ENCODE measurements around the gene RHBDD1.

DNA sequence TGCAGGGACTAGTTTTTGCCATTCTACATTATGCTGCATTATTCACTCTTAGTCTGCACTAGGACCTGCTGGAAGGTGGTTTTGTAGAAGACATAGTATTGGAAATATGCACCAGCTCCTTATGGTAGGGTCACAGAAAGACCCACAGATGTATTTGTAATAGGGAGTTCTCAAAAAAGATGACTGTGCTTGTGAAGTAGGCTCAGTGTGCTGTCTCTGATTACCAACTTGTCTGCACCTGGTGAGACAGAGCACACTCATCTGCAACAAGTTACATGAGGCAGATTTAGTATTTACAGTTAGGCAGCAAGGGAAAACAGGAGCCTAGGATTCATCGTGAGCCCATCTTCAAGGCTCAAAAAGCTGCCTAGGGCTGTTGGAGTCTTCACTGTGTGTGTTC, 29.4 kb downstream of the RHBDD1 start:
- TF ChIP-seq POLR2A (IDR thresholded peaks at IDR 0.05; ENCODE audit: low read depth, low read length): no peak
- no peak for TF ChIP-seq POLR2AphosphoS5 (IDR thresholded peaks at IDR 0.05; ENCODE audit: low read depth, low read length)
